NT2/D1 (cell line): Measurements from ENCODE around the gene ZNF396.

ENCODE experiments used
- SUZ12 ChIP-seq: IDR thresholded peaks from 2 replicates; pipeline ENCODE4 v1.6.1; 2011; ENCODE audit not compliant: insufficient read length, insufficient read depth; ENCODE audit errors: extremely low read depth
- YY1 ChIP-seq: IDR thresholded peaks from 2 replicates; pipeline ENCODE4 v1.6.1; 2011; ENCODE audit not compliant: insufficient read length, insufficient read depth
- ZNF274 ChIP-seq: IDR thresholded peaks from 2 replicates; pipeline ENCODE4 v1.6.1; 2011; ENCODE audit warnings: mild to moderate bottlenecking, low read depth, low read length

GRCh38 chr18:35411625-35412351, 34.7 kb upstream of the ZNF396 start:
- TF ChIP-seq ZNF274 (no peak), SUZ12 (no peak), YY1 (no peak)
